K562 (cell line): ENCODE results near the gene ANKRD24. TPM values are rescaled to one million over a fixed set of nuclear protein-coding genes. Genes with fewer than 3 reads are reported as not detected.

Experiments used
- ARID3A ChIP-seq: IDR thresholded peaks from 2 replicates; pipeline ENCODE4 v1.6.1; 2012; ENCODE audit warnings: low read depth, low read length, improper control_type of control experiment, borderline replicate concordance
- ATF4 ChIP-seq: fragments of 450-650 bp; formaldehyde crosslinking; IDR thresholded peaks from 2 replicates; pipeline ENCODE4 v1.4.0; 2022; ENCODE audit warnings: mild to moderate bottlenecking, moderate library complexity
- CBFA2T3 ChIP-seq: fragments of 450-650 bp; IDR thresholded peaks from 2 replicates; pipeline ENCODE4 v1.6.1; 2017
- CREM ChIP-seq: IDR thresholded peaks from 2 replicates; pipeline ENCODE4 v1.6.1; 2014; ENCODE audit warnings: antibody characterized with exemption, low read depth
- E2F5 ChIP-seq: sonication (generic); formaldehyde crosslinking; IDR thresholded peaks from 2 replicates; pipeline ENCODE4 v1.8.0; 2022; ENCODE audit warnings: mild to moderate bottlenecking, missing genetic modification reagents
- HDAC1 ChIP-seq, 2 experiments: fragments of 450-650 bp; IDR thresholded peaks; 2 replicates each; pipeline ENCODE4 v1.6.1; 2016 to 2017; ENCODE audit warnings: inconsistent platforms in 1 of 2, mild to moderate bottlenecking in 1 of 2, moderate library complexity in 1 of 2
- HDAC3 ChIP-seq: fragments of 450-650 bp; IDR thresholded peaks from 2 replicates; pipeline ENCODE4 v1.6.1; 2018; ENCODE audit warnings: borderline replicate concordance, mild to moderate bottlenecking, moderate library complexity; ENCODE audit not compliant: partially characterized antibody
- KDM2B ChIP-seq: fragments of 250-450 bp; sonication (Bioruptor Pico); IDR thresholded peaks from 2 replicates; pipeline ENCODE4 v1.8.0; 2021; ENCODE audit warnings: mild to moderate bottlenecking, moderate library complexity
- KLF16 ChIP-seq: IDR thresholded peaks from 2 replicates; pipeline ENCODE4 v1.6.1; 2016; ENCODE audit warnings: antibody characterized with exemption
- L3MBTL2 ChIP-seq: fragments of 450-650 bp; IDR thresholded peaks from 2 replicates; pipeline ENCODE4 v1.6.1; 2016; ENCODE audit warnings: mild to moderate bottlenecking, moderate library complexity
- POLR2A ChIP-seq: fragments of 450-650 bp; conservative IDR thresholded peaks from 2 replicates; pipeline ENCODE4 v1.6.1; 2016
- RAD51 ChIP-seq: fragments of 450-650 bp; IDR thresholded peaks from 2 replicates; pipeline ENCODE4 v1.7.1; 2016; ENCODE audit warnings: low read depth, mild to moderate bottlenecking, borderline replicate concordance
- RB1 ChIP-seq: fragments of 450-650 bp; IDR thresholded peaks from 2 replicates; pipeline ENCODE4 v1.6.1; 2017; ENCODE audit warnings: low read depth, mild to moderate bottlenecking
- RBM25 ChIP-seq: fragments of 200-400 bp; formaldehyde crosslinking; IDR thresholded peaks from 2 replicates; pipeline ENCODE4 v1.6.1; 2018; ENCODE audit warnings: low read length, low read depth, moderate library complexity; ENCODE audit not compliant: severe bottlenecking
- SRSF1 ChIP-seq: fragments of 200-400 bp; formaldehyde crosslinking; IDR thresholded peaks from 2 replicates; pipeline ENCODE4 v1.6.1; 2017; ENCODE audit warnings: mild to moderate bottlenecking, low read depth, low read length, moderate library complexity
- ZBTB17 ChIP-seq: fragments of 450-650 bp; formaldehyde crosslinking; IDR thresholded peaks from 2 replicates; pipeline ENCODE4 v1.4.0; 2020; ENCODE audit warnings: mild to moderate bottlenecking
- ZNF408 ChIP-seq: fragments of 250-450 bp; sonication (Bioruptor Pico); IDR thresholded peaks from 2 replicates; pipeline ENCODE4 v1.4.0; 2020; ENCODE audit warnings: low read depth, mild to moderate bottlenecking, moderate library complexity
- ZNF507 ChIP-seq: conservative IDR thresholded peaks from 2 replicates; pipeline ENCODE4 v1.6.1; 2017; ENCODE audit warnings: missing genetic modification characterization, missing compliant biosample characterization
- ZNF77 ChIP-seq: fragments of 250-450 bp; sonication (Bioruptor Pico); IDR thresholded peaks from 2 replicates; pipeline ENCODE4 v1.5.0; 2020
- ZSCAN29 ChIP-seq: fragments of 450-650 bp; IDR thresholded peaks from 2 replicates; pipeline ENCODE4 v1.6.1; 2017
- polyA plus RNA-seq, 8 experiments: library from polyadenylated mRNA; depleted of rRNA in 4 of 8; stranded (reverse) in 5 of 8; unstranded in 3 of 8; fragments of >200 nt; fragmentation: Nextera tagmentation in 2 of 8; fragmentation: Illumina TruSeq in 1 of 8; extraction: Ambion mirVana in 2 of 8; extraction: Trizol in 1 of 8; gene quantifications; 2 replicates each; pipeline versions ENCODE4 v1.2.1 to v1.2.3, GENCODE V29; 2011 to 2014; ENCODE audit warnings: inconsistent platforms in 1 of 8, missing spikeins in 1 of 8
- total RNA-seq, 7 experiments: library from RNA; depleted of rRNA in 6 of 7; stranded (reverse); fragments of >200 nt in 6 of 7; fragmentation: Illumina TruSeq in 2 of 7; extraction: Trizol in 2 of 7; gene quantifications; 2 replicates each; pipeline versions ENCODE4 v1.2.1 to v1.2.3, GENCODE V29; 2011 to 2021; ENCODE audit warnings: low replicate concordance in 1 of 7
- TF ChIP-seq, protein P1 (sequence below): sonication (generic); IDR thresholded peaks from 2 replicates; pipeline ENCODE4 v1.6.1; 2016
- TF ChIP-seq, protein P2 (sequence below): fragments of 250-450 bp; sonication (Bioruptor Pico); IDR thresholded peaks from 2 replicates; pipeline ENCODE4 v1.8.0; 2021; ENCODE audit warnings: moderate library complexity, mild to moderate bottlenecking, inconsistent platforms

Gene ANKRD24
- total and polyA plus RNA-seq, 9 of the 15 experiments (the other 6 are each of a cell fraction or from before 2014, with no cell fraction given) = 0.07 to 0.12 (median 0.09) TPM; not detected in 5

- TF ChIP-seq RBM25 (peak; percentile 54), CBFA2T3 (no peak), ARID3A (no peak), E2F5 (no peak), HDAC1 (IDR thresholded peaks at IDR 0.05) (peak in 1 of 2 experiments; percentile 65; a peak in 1 of 4 replicates), ZSCAN29 (no peak), CREM (peak; percentile 66), KLF16 (no peak), KDM2B (CRISPR knock-in tag) (no peak), POLR2A (peak; percentile 79), SRSF1 (no peak), L3MBTL2 (peak; percentile 52), ATF4 (CRISPR knock-in tag) (no peak), ZBTB17 (CRISPR knock-in tag) (0 out of 2 replicates have a peak, but pooled peaks have one; percentile 22), ZNF77 (no peak), RAD51 (no peak), ZNF507 (no peak), RB1 (peak; percentile 82; the same call in 1 of the 2 replicates), HDAC3 (no peak), ZNF408 (CRISPR knock-in tag) (no peak)
- TF ChIP-seq, protein P1, sequence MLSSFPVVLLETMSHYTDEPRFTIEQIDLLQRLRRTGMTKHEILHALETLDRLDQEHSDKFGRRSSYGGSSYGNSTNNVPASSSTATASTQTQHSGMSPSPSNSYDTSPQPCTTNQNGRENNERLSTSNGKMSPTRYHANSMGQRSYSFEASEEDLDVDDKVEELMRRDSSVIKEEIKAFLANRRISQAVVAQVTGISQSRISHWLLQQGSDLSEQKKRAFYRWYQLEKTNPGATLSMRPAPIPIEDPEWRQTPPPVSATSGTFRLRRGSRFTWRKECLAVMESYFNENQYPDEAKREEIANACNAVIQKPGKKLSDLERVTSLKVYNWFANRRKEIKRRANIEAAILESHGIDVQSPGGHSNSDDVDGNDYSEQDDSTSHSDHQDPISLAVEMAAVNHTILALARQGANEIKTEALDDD = no peak
- TF ChIP-seq, protein P2, sequence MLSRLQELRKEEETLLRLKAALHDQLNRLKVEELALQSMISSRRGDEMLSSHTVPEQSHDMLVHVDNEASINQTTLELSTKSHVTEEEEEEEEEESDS (CRISPR knock-in tag) = no peak
Observed at GRCh38 chr19:4182084-4182810, at the start of gene ANKRD24, which contains the start of gene SIRT6 (continued).
